ENCODE data around the gene DIS3L2.
"Not testable (repeated sequence)": the region's sequence is repeated elsewhere in the genome, so short reads cannot be mapped to it uniquely, and the experiment has no call there.

Gene DIS3L2

GRCh38 chr2:231928901-231929725 is 32.4 kb upstream of the DIS3L2 start:
- DNase-seq: no peak

GRCh38 chr2:231929961-231930592 is 31.4 kb upstream of the DIS3L2 start:
- no peak for DNase-seq

- DNase-seq: no peak
Measured at GRCh38 chr2:231930593-231931281, 30.8 kb upstream of the DIS3L2 start.

- no peak for DNase-seq
Measured at GRCh38 chr2:231931481-231931915, 30.0 kb upstream of the DIS3L2 start.

- no peak for DNase-seq
Measured at GRCh38 chr2:231932711-231932970, 28.9 kb upstream of the DIS3L2 start.

- no peak for DNase-seq
Measured at GRCh38 chr2:231932985-231933915, 28.3 kb upstream of the DIS3L2 start.

GRCh38 chr2:231933916-231934401 is 27.6 kb upstream of the DIS3L2 start:
- DNase-seq: no peak

- no peak for DNase-seq
Measured at GRCh38 chr2:231934441-231935206, 26.9 kb upstream of the DIS3L2 start.

- no peak for DNase-seq
Measured at GRCh38 chr2:231935207-231935524, 26.3 kb upstream of the DIS3L2 start.

- DNase-seq: no peak
Measured at GRCh38 chr2:231935815-231936214, 25.7 kb upstream of the DIS3L2 start.

GRCh38 chr2:231936491-231936890 is 25.0 kb upstream of the DIS3L2 start:
- DNase-seq: no peak

- DNase-seq: no peak
Measured at GRCh38 chr2:231937057-231937456, 24.5 kb upstream of the DIS3L2 start.

- DNase-seq: no peak
Measured at GRCh38 chr2:231939022-231939421, 22.5 kb upstream of the DIS3L2 start.

- DNase-seq: peak; percentile 50
Measured at GRCh38 chr2:231940795-231941194, 20.7 kb upstream of the DIS3L2 start.

GRCh38 chr2:231941673-231942072 is 19.8 kb upstream of the DIS3L2 start:
- no peak for DNase-seq

GRCh38 chr2:231942180-231942579 is 19.3 kb upstream of the DIS3L2 start:
- no peak for DNase-seq

- no peak for DNase-seq
Measured at GRCh38 chr2:231946241-231946814, 15.2 kb upstream of the DIS3L2 start.

GRCh38 chr2:231947112-231947511 is 14.4 kb upstream of the DIS3L2 start:
- DNase-seq: not testable (repeated sequence)

GRCh38 chr2:231947694-231948093 is 13.8 kb upstream of the DIS3L2 start:
- DNase-seq: no peak

- no peak for DNase-seq
Measured at GRCh38 chr2:231951452-231952035, 10.0 kb upstream of the DIS3L2 start.

GRCh38 chr2:231955758-231956472 is 5.6 kb upstream of the DIS3L2 start:
- DNase-seq: no peak
